Neural cell (in vitro differentiated cells): Measurements from ENCODE around the gene COL1A1. TPM values are rescaled to one million over a fixed set of nuclear protein-coding genes. Genes with fewer than 3 reads are reported as not detected.

Experiments used
- H2AFZ ChIP-seq: fragments of 200-600, 300-800 bp; sonication (generic), shearing (Covaris generic); 2 replicates; pipeline ENCODE4 v1.6.0; 2014; ENCODE audit warnings: low read depth, mild to moderate bottlenecking, antibody characterized with exemption, low read length, moderate library complexity
- H3F3A ChIP-seq: fragments of 200-600 bp; shearing (Covaris generic); 2 replicates; pipeline ENCODE4 v1.6.1; 2016; ENCODE audit warnings: mild to moderate bottlenecking, moderate library complexity, mixed read lengths, antibody characterized with exemption, low read length; ENCODE audit not compliant: insufficient read depth, poor library complexity, severe bottlenecking
- H3K27ac ChIP-seq: fragments of 200-600, 300-800 bp; sonication (generic), shearing (Covaris generic); 2 replicates; pipeline ENCODE4 v1.5.1; 2014; ENCODE audit warnings: mild to moderate bottlenecking, low read length, moderate library complexity
- H3K27me3 ChIP-seq: fragments of 300-800, 200-600 bp; sonication (generic), shearing (Covaris generic); 2 replicates; pipeline ENCODE4 v1.6.0; 2014; ENCODE audit warnings: mild to moderate bottlenecking, low read depth, low read length, moderate library complexity; ENCODE audit not compliant: insufficient read depth
- H3K36me3 ChIP-seq: fragments of 300-800, 200-600 bp; sonication (generic), shearing (Covaris generic); 2 replicates; pipeline ENCODE4 v1.5.1; 2014; ENCODE audit warnings: mild to moderate bottlenecking, antibody characterized with exemption, low read length, moderate library complexity; ENCODE audit not compliant: insufficient read depth
- H3K4me2 ChIP-seq: fragments of 300-800, 200-600 bp; sonication (generic), shearing (Covaris generic); 2 replicates; pipeline ENCODE4 v1.6.0; 2014; ENCODE audit warnings: mild to moderate bottlenecking, low read length
- H3K4me3 ChIP-seq: fragments of 300-800, 200-600 bp; sonication (generic), shearing (Covaris generic); 2 replicates; pipeline ENCODE4 v1.5.1; 2014; ENCODE audit warnings: mild to moderate bottlenecking, low read length, moderate library complexity
- H3K79me2 ChIP-seq: fragments of 200-600 bp; shearing (Covaris generic); replicated peaks from 2 replicates; pipeline ENCODE4 v1.6.0; 2014; ENCODE audit warnings: mild to moderate bottlenecking, low read length, moderate library complexity; ENCODE audit not compliant: insufficient read depth
- H3K9ac ChIP-seq: fragments of 300-800, 200-600 bp; sonication (generic), shearing (Covaris generic); 2 replicates; pipeline ENCODE4 v1.6.1; 2016; ENCODE audit warnings: mild to moderate bottlenecking, low read length, mixed read lengths
- H3K9me2 ChIP-seq: fragments of 200-600 bp; shearing (Covaris generic); 2 replicates; pipeline ENCODE4 v1.6.1; 2016; ENCODE audit warnings: mild to moderate bottlenecking, low read length, mixed read lengths; ENCODE audit not compliant: insufficient read depth
- H3K9me3 ChIP-seq: fragments of 200-600, 300-800 bp; sonication (generic), shearing (Covaris generic); 2 replicates; pipeline ENCODE4 v1.6.1; 2016; ENCODE audit warnings: mild to moderate bottlenecking, mixed run types, low read length, moderate library complexity, mixed read lengths
- H4K20me1 ChIP-seq: fragments of 200-600 bp; shearing (Covaris generic); 2 replicates; pipeline ENCODE4 v1.6.1; 2016; ENCODE audit warnings: mild to moderate bottlenecking, mixed run types; ENCODE audit not compliant: insufficient read depth
- EP300 ChIP-seq: fragments of 450-650 bp; conservative IDR thresholded peaks from 2 replicates; pipeline ENCODE4 v1.6.1; 2014; ENCODE audit warnings: antibody characterized with exemption, mild to moderate bottlenecking, moderate library complexity; ENCODE audit not compliant: poor library complexity, severe bottlenecking
- EZH2 ChIP-seq: fragments of 200-600, 300-800 bp; shearing (Covaris generic), sonication (generic); IDR thresholded peaks from 2 replicates; pipeline ENCODE4 v1.6.1; 2014; ENCODE audit warnings: antibody characterized with exemption, low read length, borderline replicate concordance, mild to moderate bottlenecking; ENCODE audit not compliant: insufficient read depth, poor library complexity, severe bottlenecking
- MXI1 ChIP-seq: fragments of 450-650 bp; conservative IDR thresholded peaks from 2 replicates; pipeline ENCODE4 v1.6.1; 2014; ENCODE audit warnings: antibody characterized with exemption, mild to moderate bottlenecking; ENCODE audit not compliant: poor library complexity, severe bottlenecking
- POLR2AphosphoS5 ChIP-seq: IDR thresholded peaks from 2 replicates; pipeline ENCODE4 v1.6.1; 2012
- RAD21 ChIP-seq: fragments of 450-650 bp; conservative IDR thresholded peaks from 2 replicates; pipeline ENCODE4 v1.6.1; 2014; ENCODE audit warnings: antibody characterized with exemption, mild to moderate bottlenecking, moderate library complexity
- SMC3 ChIP-seq: fragments of 450-650 bp; conservative IDR thresholded peaks from 2 replicates; pipeline ENCODE4 v1.6.1; 2014; ENCODE audit warnings: antibody characterized with exemption, mild to moderate bottlenecking, moderate library complexity; ENCODE audit not compliant: poor library complexity
- TAF1 ChIP-seq: IDR thresholded peaks from 2 replicates; pipeline ENCODE4 v1.6.1; 2012; ENCODE audit warnings: low read depth
- polyA plus RNA-seq: library from polyadenylated mRNA; depleted of rRNA; stranded (reverse); fragments of >200 nt; gene quantifications from 2 replicates; pipeline ENCODE4 v1.2.3, GENCODE V29; 2014
- TF ChIP-seq, protein P1 (sequence below): fragments of 450-650 bp; IDR thresholded peaks from 2 replicates; pipeline ENCODE4 v1.5.1; 2014; ENCODE audit warnings: antibody characterized with exemption, mild to moderate bottlenecking, moderate library complexity; ENCODE audit not compliant: poor library complexity, severe bottlenecking
- TF ChIP-seq, protein P2 (sequence below): IDR thresholded peaks from 2 replicates; pipeline ENCODE4 v1.6.1; 2012; ENCODE audit warnings: borderline replicate concordance

Gene COL1A1
- polyA plus RNA-seq, 1 donor from 2014 or later = 0.14 TPM

DNA sequence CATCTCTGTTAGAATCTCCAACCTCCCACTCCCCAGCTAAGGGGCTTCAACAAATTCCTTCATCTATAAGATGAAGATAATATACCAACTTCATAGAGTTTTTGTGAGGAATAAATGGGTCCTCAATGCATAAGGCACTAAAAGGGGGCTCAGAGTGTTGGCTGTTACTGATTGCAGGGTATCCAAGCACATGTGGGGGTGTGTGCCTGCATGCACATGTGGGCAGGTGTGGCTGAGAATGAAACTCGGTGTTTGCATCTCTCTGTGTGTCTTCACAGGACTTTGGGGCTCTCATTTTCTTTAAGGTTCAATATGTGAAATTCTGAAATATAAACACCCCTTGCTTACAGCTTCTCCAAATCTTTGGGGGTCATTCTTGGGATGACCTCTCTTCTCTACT, 46.8 kb downstream of the COL1A1 start:
- H3K4me2 ChIP-seq = no peak overlapping the region
- no peaks in the 10 kb centered on the region for H3F3A ChIP-seq
- no peaks in the 10 kb centered on the region for H3K36me3 ChIP-seq
- no peaks in the 10 kb centered on the region for H3K27me3 ChIP-seq
- peaks cover 10% of the 10 kb centered on the region for H3K79me2 ChIP-seq
- peaks cover under 1% of the 10 kb centered on the region for H4K20me1 ChIP-seq
- H2AFZ ChIP-seq = no peak overlapping the region
- TF ChIP-seq RAD21 (no peak), EP300 (no peak), SMC3 (no peak), TAF1 (no peak), EZH2 (no peak), POLR2AphosphoS5 (no peak), MXI1 (no peak)
- TF ChIP-seq, protein P1, sequence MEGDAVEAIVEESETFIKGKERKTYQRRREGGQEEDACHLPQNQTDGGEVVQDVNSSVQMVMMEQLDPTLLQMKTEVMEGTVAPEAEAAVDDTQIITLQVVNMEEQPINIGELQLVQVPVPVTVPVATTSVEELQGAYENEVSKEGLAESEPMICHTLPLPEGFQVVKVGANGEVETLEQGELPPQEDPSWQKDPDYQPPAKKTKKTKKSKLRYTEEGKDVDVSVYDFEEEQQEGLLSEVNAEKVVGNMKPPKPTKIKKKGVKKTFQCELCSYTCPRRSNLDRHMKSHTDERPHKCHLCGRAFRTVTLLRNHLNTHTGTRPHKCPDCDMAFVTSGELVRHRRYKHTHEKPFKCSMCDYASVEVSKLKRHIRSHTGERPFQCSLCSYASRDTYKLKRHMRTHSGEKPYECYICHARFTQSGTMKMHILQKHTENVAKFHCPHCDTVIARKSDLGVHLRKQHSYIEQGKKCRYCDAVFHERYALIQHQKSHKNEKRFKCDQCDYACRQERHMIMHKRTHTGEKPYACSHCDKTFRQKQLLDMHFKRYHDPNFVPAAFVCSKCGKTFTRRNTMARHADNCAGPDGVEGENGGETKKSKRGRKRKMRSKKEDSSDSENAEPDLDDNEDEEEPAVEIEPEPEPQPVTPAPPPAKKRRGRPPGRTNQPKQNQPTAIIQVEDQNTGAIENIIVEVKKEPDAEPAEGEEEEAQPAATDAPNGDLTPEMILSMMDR = no peak
- TF ChIP-seq, protein P2, sequence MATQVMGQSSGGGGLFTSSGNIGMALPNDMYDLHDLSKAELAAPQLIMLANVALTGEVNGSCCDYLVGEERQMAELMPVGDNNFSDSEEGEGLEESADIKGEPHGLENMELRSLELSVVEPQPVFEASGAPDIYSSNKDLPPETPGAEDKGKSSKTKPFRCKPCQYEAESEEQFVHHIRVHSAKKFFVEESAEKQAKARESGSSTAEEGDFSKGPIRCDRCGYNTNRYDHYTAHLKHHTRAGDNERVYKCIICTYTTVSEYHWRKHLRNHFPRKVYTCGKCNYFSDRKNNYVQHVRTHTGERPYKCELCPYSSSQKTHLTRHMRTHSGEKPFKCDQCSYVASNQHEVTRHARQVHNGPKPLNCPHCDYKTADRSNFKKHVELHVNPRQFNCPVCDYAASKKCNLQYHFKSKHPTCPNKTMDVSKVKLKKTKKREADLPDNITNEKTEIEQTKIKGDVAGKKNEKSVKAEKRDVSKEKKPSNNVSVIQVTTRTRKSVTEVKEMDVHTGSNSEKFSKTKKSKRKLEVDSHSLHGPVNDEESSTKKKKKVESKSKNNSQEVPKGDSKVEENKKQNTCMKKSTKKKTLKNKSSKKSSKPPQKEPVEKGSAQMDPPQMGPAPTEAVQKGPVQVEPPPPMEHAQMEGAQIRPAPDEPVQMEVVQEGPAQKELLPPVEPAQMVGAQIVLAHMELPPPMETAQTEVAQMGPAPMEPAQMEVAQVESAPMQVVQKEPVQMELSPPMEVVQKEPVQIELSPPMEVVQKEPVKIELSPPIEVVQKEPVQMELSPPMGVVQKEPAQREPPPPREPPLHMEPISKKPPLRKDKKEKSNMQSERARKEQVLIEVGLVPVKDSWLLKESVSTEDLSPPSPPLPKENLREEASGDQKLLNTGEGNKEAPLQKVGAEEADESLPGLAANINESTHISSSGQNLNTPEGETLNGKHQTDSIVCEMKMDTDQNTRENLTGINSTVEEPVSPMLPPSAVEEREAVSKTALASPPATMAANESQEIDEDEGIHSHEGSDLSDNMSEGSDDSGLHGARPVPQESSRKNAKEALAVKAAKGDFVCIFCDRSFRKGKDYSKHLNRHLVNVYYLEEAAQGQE = no peak
- no peak overlapping the region for H3K27ac ChIP-seq
- no peaks in the 10 kb centered on the region for H3K9me2 ChIP-seq
- no peak overlapping the region for H3K9ac ChIP-seq
- H3K9me3 ChIP-seq = no peaks in the 10 kb centered on the region
- H3K4me3 ChIP-seq = no peak overlapping the region

DNA sequence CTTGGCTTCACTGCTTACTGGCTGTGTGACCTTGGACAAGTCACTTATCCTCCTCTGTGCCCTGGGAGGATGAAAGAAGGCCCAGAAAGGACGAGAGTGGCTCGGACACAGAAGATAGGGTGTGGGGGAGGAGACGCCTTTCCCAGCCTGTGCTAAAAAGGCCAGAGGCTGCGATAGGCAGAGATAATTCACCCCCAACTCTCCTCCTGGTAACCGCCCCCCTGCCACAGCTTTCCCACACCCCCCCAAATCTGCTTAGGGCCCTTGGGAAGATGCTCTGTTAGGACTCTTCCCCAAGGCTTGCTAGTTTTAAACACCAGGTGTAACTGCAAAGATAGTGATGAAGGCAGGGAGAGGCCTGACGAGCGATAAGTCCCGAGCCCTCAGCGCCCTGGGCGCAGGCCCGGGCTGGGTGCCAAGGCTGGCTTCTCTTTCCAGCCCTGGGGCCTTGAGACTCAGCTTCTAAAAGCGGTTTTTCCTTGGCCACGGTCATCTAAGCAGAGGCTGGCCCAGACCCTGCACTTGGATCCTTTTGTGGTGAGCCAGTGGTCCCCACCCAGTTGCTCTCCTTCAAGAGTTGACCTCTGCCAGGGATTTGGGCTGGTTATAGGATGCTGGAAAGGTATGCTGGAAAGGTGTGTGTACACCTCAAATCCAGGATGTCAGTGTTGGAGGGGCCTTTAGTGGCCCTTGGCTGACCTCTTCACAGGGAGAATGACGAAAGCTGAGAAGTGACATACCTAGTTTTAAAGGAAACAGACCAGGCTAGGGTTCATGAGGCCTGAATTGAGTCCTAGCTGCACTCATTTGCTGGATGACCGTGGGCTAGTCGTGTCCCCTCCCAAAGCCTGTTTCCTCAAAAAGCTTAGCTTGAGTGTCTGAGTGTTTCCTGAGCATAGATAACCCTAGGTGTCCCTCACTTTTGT, 47.5 kb downstream of the COL1A1 start:
- Histone ChIP-seq H4K20me1 (peaks cover 6% of the 10 kb centered on the region), H2AFZ (no peak overlapping the region), H3K9me3 (no peaks in the 10 kb centered on the region), H3K9ac (no peak overlapping the region), H3K27me3 (no peaks in the 10 kb centered on the region), H3K4me2 (no peak overlapping the region), H3K9me2 (no peaks in the 10 kb centered on the region), H3K36me3 (no peaks in the 10 kb centered on the region), H3K4me3 (no peak overlapping the region), H3F3A (no peaks in the 10 kb centered on the region), H3K79me2 (peaks cover 16% of the 10 kb centered on the region), H3K27ac (no peak overlapping the region)
- TF ChIP-seq, protein P1 = no peak
- TF ChIP-seq, protein P2 = no peak
- TF ChIP-seq TAF1 (no peak), RAD21 (no peak), EP300 (no peak), MXI1 (no peak), EZH2 (no peak)
